Tibial nerve (tissue), 3 donors: ENCODE results near the gene NHSL1.

ENCODE experiments used
- CTCF ChIP-seq, 5 experiments: fragments of 200-600 bp in 3 of 5; fragments of 450-650 bp in 2 of 5; sonication (generic) in 3 of 5; IDR thresholded peaks; one replicate each; pipeline ENCODE4 v1.5.1; 2016 to 2019; ENCODE audit warnings: antibody characterized with exemption in 5 of 5, mild to moderate bottlenecking in 3 of 5, moderate library complexity in 2 of 5
- POLR2A ChIP-seq, 2 donors: fragments of 450-650 bp; IDR thresholded peaks; one replicate each; pipeline ENCODE4 v1.6.1; 2017; ENCODE audit warnings: antibody characterized with exemption in 2 of 2, mild to moderate bottlenecking in 2 of 2, moderate library complexity in 2 of 2

- TF ChIP-seq CTCF (IDR thresholded peaks at IDR 0.05) (no peak), POLR2A (IDR thresholded peaks at IDR 0.05) (no peak)
Observed at GRCh38 chr6:138512609-138513008, 13.3 kb upstream of the NHSL1 start.
